ENCODE measurements around the gene PRDM16. TPM values are rescaled to one million over a fixed set of nuclear protein-coding genes. Genes with fewer than 3 reads are reported as not detected.

The PRDM16 gene
- polyA plus RNA-seq, 3 donors = not detected

- DNase-seq = no peak
- no peak for TF ChIP-seq CTCF (IDR thresholded peaks at IDR 0.05)
- Mint-ChIP-seq H3K4me3 (no peak overlapping the region), H3K27ac (no peak overlapping the region), H3K27me3 (ENCODE audit: low read depth in 3 of 3) (peaks cover 1 to 4% (median 3%) of the 10 kb centered on the region in 3 donors), H3K9me3 (peaks cover 17 to 39% (median 19%) of the 10 kb centered on the region in 7 donors), H3K36me3 (no peaks in the 10 kb centered on the region), H3K4me1 (no peaks in the 10 kb centered on the region)
- Histone ChIP-seq H3K4me3 (replicated peaks in 1 of 3; ENCODE audit: low read depth in 2 of 3, low read length in 3 of 3) (no peak overlapping the region), H3K4me2 (replicated peaks; ENCODE audit: extremely low read depth, low read length, poor library complexity, severe bottlenecking) (no peak overlapping the region), H4K20me1 (ENCODE audit: insufficient read depth, low read length) (no peaks in the 10 kb centered on the region), H2AFZ (ENCODE audit: insufficient read depth, low read depth, low read length, poor library complexity, severe bottlenecking) (no peak overlapping the region), H3K36me3 (replicated peaks in 1 of 2; ENCODE audit: control insufficient read depth in 1 of 2, insufficient read depth in 2 of 2, low read length in 2 of 2) (no peaks in the 10 kb centered on the region), H3K27ac (ENCODE audit: low read depth in 1 of 2, low read length in 2 of 2) (no peak overlapping the region), H3K4me1 (ENCODE audit: control insufficient read depth in 1 of 2, insufficient read depth in 2 of 2, low read length in 2 of 2) (no peaks in the 10 kb centered on the region), H3K9me3 (replicated peaks in 1 of 2; ENCODE audit: control insufficient read depth in 1 of 2, insufficient read depth in 1 of 2, low read length in 2 of 2) (peaks cover 29 to 47% of the 10 kb centered on the region in 2 donors), H3K9ac (ENCODE audit: insufficient read depth, low read length, poor library complexity, severe bottlenecking) (no peak overlapping the region), H3K79me2 (ENCODE audit: insufficient read depth, low read length) (no peaks in the 10 kb centered on the region), H3K27me3 (ENCODE audit: control insufficient read depth in 2 of 2, insufficient read depth in 2 of 2, low read length in 2 of 2) (no peaks in the 10 kb centered on the region)
- 99% methylated on average over 12 of the region's 26 CpGs for WGBS (ENCODE audit: insufficient coverage)
- intact Hi-C loops (cut with micrococcal nuclease) = no loop called here
These were observed 272.4 kb downstream of the PRDM16 start for GRCh38 chr1:3341236-3341994.

GRCh38 chr1:3342960-3343359 is 274.0 kb downstream of the PRDM16 start:
- Histone ChIP-seq H3K4me3 (replicated peaks in 1 of 3; ENCODE audit: low read depth in 2 of 3, low read length in 3 of 3) (no peak overlapping the region), H3K9me3 (replicated peaks in 1 of 2; ENCODE audit: control insufficient read depth in 1 of 2, insufficient read depth in 1 of 2, low read length in 2 of 2) (peaks cover 24 to 35% of the 10 kb centered on the region in 2 donors), H3K27me3 (ENCODE audit: control insufficient read depth in 2 of 2, insufficient read depth in 2 of 2, low read length in 2 of 2) (no peaks in the 10 kb centered on the region), H3K4me2 (replicated peaks; ENCODE audit: extremely low read depth, low read length, poor library complexity, severe bottlenecking) (no peak overlapping the region), H3K27ac (ENCODE audit: low read depth in 1 of 2, low read length in 2 of 2) (no peak overlapping the region), H3K79me2 (ENCODE audit: insufficient read depth, low read length) (no peaks in the 10 kb centered on the region), H3K36me3 (replicated peaks in 1 of 2; ENCODE audit: control insufficient read depth in 1 of 2, insufficient read depth in 2 of 2, low read length in 2 of 2) (no peaks in the 10 kb centered on the region), H4K20me1 (ENCODE audit: insufficient read depth, low read length) (no peaks in the 10 kb centered on the region), H3K9ac (ENCODE audit: insufficient read depth, low read length, poor library complexity, severe bottlenecking) (no peak overlapping the region), H3K4me1 (ENCODE audit: control insufficient read depth in 1 of 2, insufficient read depth in 2 of 2, low read length in 2 of 2) (no peaks in the 10 kb centered on the region), H2AFZ (ENCODE audit: insufficient read depth, low read depth, low read length, poor library complexity, severe bottlenecking) (no peak overlapping the region)
- H3K4me1 Mint-ChIP-seq = no peaks in the 10 kb centered on the region
- intact Hi-C loops (cut with micrococcal nuclease) = no loop called here
- peaks cover 1 to 4% (median 3%) of the 10 kb centered on the region in 3 donors for H3K27me3 Mint-ChIP-seq (ENCODE audit: low read depth in 3 of 3)
- H3K4me3 Mint-ChIP-seq = no peak overlapping the region
- no peaks in the 10 kb centered on the region for H3K36me3 Mint-ChIP-seq
- no peak overlapping the region for H3K27ac Mint-ChIP-seq
- no peak for DNase-seq
- H3K9me3 Mint-ChIP-seq = peaks cover 15 to 39% (median 21%) of the 10 kb centered on the region in 7 donors
- WGBS (ENCODE audit: insufficient coverage) = 97% methylated on average over 3 of the region's 5 CpGs
- no peak for TF ChIP-seq CTCF (IDR thresholded peaks at IDR 0.05)

Data from CD14-positive monocyte (primary cell).